Liver (tissue), 9 donors: Measurements from ENCODE around the gene ZSCAN25. TPM values are rescaled to one million over a fixed set of nuclear protein-coding genes. Genes with fewer than 3 reads are reported as not detected.
A peak's percentile ranks its signal among the peaks of the same experiment; 100 is the strongest.

ENCODE experiments used
- DNase-seq: peaks from one replicate; pipeline ENCODE4 v3.0.0-alpha.2; 2017; ENCODE audit warnings: low spot score
- H3K27ac ChIP-seq, 2 donors: one replicate each; pipeline ENCODE4 v1.7.0; 2013; ENCODE audit warnings: inconsistent platforms in 2 of 2, low read length in 2 of 2, control low read depth in 1 of 2, low read depth in 1 of 2, mild to moderate bottlenecking in 1 of 2
- H3K27me3 ChIP-seq, 4 donors: one replicate each; pipeline versions ENCODE4 v1.6.1 to v1.7.0; 2013; ENCODE audit warnings: low read length in 3 of 4, inconsistent platforms in 1 of 4, mild to moderate bottlenecking in 1 of 4, moderate library complexity in 1 of 4; ENCODE audit not compliant: control insufficient read depth in 4 of 4, insufficient read depth in 4 of 4
- H3K36me3 ChIP-seq, 4 donors: one replicate each; pipeline versions ENCODE4 v1.6.1 to v1.7.0; 2013; ENCODE audit warnings: low read length in 3 of 4, mild to moderate bottlenecking in 3 of 4, low read depth in 1 of 4, moderate library complexity in 1 of 4; ENCODE audit not compliant: control insufficient read depth in 4 of 4, insufficient read depth in 3 of 4
- H3K4me1 ChIP-seq, 4 donors: one replicate each; pipeline versions ENCODE4 v1.6.1 to v1.7.0; 2013; ENCODE audit warnings: low read length in 3 of 4, mild to moderate bottlenecking in 3 of 4, moderate library complexity in 1 of 4; ENCODE audit not compliant: control insufficient read depth in 4 of 4, insufficient read depth in 4 of 4
- H3K4me3 ChIP-seq, 3 donors: one replicate each; pipeline versions ENCODE4 v1.6.1 to v1.7.0; 2013; ENCODE audit warnings: low read length in 3 of 3, control low read depth in 1 of 3, low read depth in 1 of 3, mild to moderate bottlenecking in 1 of 3
- H3K9ac ChIP-seq, 2 donors: one replicate each; pipeline ENCODE4 v1.7.0; 2013; ENCODE audit warnings: low read length in 2 of 2, mild to moderate bottlenecking in 2 of 2, moderate library complexity in 2 of 2, control low read depth in 1 of 2, low read depth in 1 of 2
- H3K9me3 ChIP-seq, 4 donors: one replicate each; pipeline versions ENCODE4 v1.6.1 to v1.7.0; 2013; ENCODE audit warnings: low read length in 3 of 4; ENCODE audit not compliant: control insufficient read depth in 4 of 4
- ATF3 ChIP-seq: IDR thresholded peaks from 2 replicates; pipeline ENCODE4 v1.6.1; 2016; ENCODE audit warnings: antibody characterized with exemption
- EGR1 ChIP-seq, 2 donors: IDR thresholded peaks; 2 replicates each; pipeline ENCODE4 v1.6.1; 2016 to 2018; ENCODE audit warnings: antibody characterized with exemption in 2 of 2, low read depth in 2 of 2
- FOXA1 ChIP-seq: IDR thresholded peaks from 2 replicates; pipeline ENCODE4 v1.6.1; 2016; ENCODE audit warnings: antibody characterized with exemption
- FOXA2 ChIP-seq: IDR thresholded peaks from 2 replicates; pipeline ENCODE4 v1.6.1; 2016; ENCODE audit warnings: antibody characterized with exemption
- HNF4A ChIP-seq, 2 donors: conservative IDR thresholded peaks; 2 replicates each; pipeline ENCODE4 v1.6.1; 2016; ENCODE audit warnings: antibody characterized with exemption in 2 of 2, mild to moderate bottlenecking in 2 of 2
- HNF4G ChIP-seq: IDR thresholded peaks from 2 replicates; pipeline ENCODE4 v1.6.1; 2016; ENCODE audit warnings: antibody characterized with exemption
- JUND ChIP-seq, 2 donors: IDR thresholded peaks; 2 replicates each; pipeline ENCODE4 v1.6.1; 2016; ENCODE audit warnings: antibody characterized with exemption in 2 of 2
- NR2F2 ChIP-seq: IDR thresholded peaks from 2 replicates; pipeline ENCODE4 v1.6.1; 2016; ENCODE audit warnings: antibody characterized with exemption
- RXRA ChIP-seq, 2 donors: IDR thresholded peaks; 2 replicates each; pipeline ENCODE4 v1.6.1; 2017 to 2018; ENCODE audit warnings: antibody characterized with exemption in 2 of 2, mild to moderate bottlenecking in 1 of 2
- SP1 ChIP-seq: IDR thresholded peaks from 2 replicates; pipeline ENCODE4 v1.6.1; 2018; ENCODE audit warnings: antibody characterized with exemption, mild to moderate bottlenecking
- TAF1 ChIP-seq: conservative IDR thresholded peaks from 2 replicates; pipeline ENCODE4 v1.6.1; 2016; ENCODE audit warnings: antibody characterized with exemption, mild to moderate bottlenecking
- YY1 ChIP-seq: IDR thresholded peaks from 2 replicates; pipeline ENCODE4 v1.6.1; 2016; ENCODE audit warnings: antibody characterized with exemption, mild to moderate bottlenecking
- whole genome bisulfite sequencing: extraction: QIAGEN DNeasy Blood & Tissue Kit; methylation state at CpG from one replicate; pipeline ENCODE4 v1.1.7; 2013; 5-methylcytosine and 5-hydroxymethylcytosine counted together
- polyA plus RNA-seq, 2 donors: library from polyadenylated mRNA; stranded (reverse) in 1 of 2; unstranded in 1 of 2; fragments of 200-250 nt in 1 of 2; fragments of >200 nt in 1 of 2; fragmentation: Nextera tagmentation in 1 of 2; extraction: Ambion mirVana in 1 of 2; gene quantifications; one replicate each; pipeline versions ENCODE4 v1.2.1 to v1.2.3, GENCODE V29; 2013 to 2015
- total RNA-seq, 2 donors: library from RNA; depleted of rRNA; stranded (reverse); fragments of >200 nt; gene quantifications; one replicate each; pipeline ENCODE4 v1.2.3, GENCODE V29; 2014
- TF ChIP-seq, protein P1 (sequence below): IDR thresholded peaks from 2 replicates; pipeline ENCODE4 v1.6.1; 2016; ENCODE audit warnings: antibody characterized with exemption, mild to moderate bottlenecking
- TF ChIP-seq, protein P2 (sequence below): IDR thresholded peaks from 2 replicates; pipeline ENCODE4 v1.6.1; 2016; ENCODE audit warnings: antibody characterized with exemption
- TF ChIP-seq, protein P3 (sequence below): fragments of 150-350 bp; IDR thresholded peaks from 2 replicates; pipeline ENCODE4 v1.5.1; 2017; ENCODE audit warnings: improper control_type of control experiment, low read depth, low read length; ENCODE audit not compliant: missing input control
- TF ChIP-seq, protein P4 (sequence below): IDR thresholded peaks from 2 replicates; pipeline ENCODE4 v1.6.1; 2016; ENCODE audit warnings: antibody characterized with exemption
- donor health status: healthy.
- donor health status: healthy.
- donor health status: healthy.
- donor health status: healthy.
- donor health status: healthy.

ZSCAN25 gene
- total and polyA plus RNA-seq, 4 donors: 2.3 to 11.0 (median 5.9) TPM

GRCh38 chr7:99665312-99666012, 48.7 kb downstream of the ZSCAN25 start:
- peak; percentile 42 for DNase-seq
- TF ChIP-seq YY1: no peak
- TF ChIP-seq RXRA (IDR thresholded peaks at IDR 0.05): no peak
- TF ChIP-seq HNF4A (conservative IDR thresholded peaks at IDR 0.05): no peak
- no peak for TF ChIP-seq TAF1
- TF ChIP-seq, protein P1, sequence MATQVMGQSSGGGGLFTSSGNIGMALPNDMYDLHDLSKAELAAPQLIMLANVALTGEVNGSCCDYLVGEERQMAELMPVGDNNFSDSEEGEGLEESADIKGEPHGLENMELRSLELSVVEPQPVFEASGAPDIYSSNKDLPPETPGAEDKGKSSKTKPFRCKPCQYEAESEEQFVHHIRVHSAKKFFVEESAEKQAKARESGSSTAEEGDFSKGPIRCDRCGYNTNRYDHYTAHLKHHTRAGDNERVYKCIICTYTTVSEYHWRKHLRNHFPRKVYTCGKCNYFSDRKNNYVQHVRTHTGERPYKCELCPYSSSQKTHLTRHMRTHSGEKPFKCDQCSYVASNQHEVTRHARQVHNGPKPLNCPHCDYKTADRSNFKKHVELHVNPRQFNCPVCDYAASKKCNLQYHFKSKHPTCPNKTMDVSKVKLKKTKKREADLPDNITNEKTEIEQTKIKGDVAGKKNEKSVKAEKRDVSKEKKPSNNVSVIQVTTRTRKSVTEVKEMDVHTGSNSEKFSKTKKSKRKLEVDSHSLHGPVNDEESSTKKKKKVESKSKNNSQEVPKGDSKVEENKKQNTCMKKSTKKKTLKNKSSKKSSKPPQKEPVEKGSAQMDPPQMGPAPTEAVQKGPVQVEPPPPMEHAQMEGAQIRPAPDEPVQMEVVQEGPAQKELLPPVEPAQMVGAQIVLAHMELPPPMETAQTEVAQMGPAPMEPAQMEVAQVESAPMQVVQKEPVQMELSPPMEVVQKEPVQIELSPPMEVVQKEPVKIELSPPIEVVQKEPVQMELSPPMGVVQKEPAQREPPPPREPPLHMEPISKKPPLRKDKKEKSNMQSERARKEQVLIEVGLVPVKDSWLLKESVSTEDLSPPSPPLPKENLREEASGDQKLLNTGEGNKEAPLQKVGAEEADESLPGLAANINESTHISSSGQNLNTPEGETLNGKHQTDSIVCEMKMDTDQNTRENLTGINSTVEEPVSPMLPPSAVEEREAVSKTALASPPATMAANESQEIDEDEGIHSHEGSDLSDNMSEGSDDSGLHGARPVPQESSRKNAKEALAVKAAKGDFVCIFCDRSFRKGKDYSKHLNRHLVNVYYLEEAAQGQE: peak; percentile 36
- no peak for TF ChIP-seq HNF4G
- TF ChIP-seq SP1: peak; percentile 9
- no peak for TF ChIP-seq ATF3
- TF ChIP-seq NR2F2: no peak
- no peak for TF ChIP-seq FOXA2
- no peak for TF ChIP-seq EGR1 (IDR thresholded peaks at IDR 0.05; ENCODE audit: low read depth in 2 of 2)
- no peak for TF ChIP-seq JUND (IDR thresholded peaks at IDR 0.05)
- TF ChIP-seq, protein P2, sequence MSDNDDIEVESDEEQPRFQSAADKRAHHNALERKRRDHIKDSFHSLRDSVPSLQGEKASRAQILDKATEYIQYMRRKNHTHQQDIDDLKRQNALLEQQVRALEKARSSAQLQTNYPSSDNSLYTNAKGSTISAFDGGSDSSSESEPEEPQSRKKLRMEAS: peak; percentile 11
- TF ChIP-seq, protein P3, sequence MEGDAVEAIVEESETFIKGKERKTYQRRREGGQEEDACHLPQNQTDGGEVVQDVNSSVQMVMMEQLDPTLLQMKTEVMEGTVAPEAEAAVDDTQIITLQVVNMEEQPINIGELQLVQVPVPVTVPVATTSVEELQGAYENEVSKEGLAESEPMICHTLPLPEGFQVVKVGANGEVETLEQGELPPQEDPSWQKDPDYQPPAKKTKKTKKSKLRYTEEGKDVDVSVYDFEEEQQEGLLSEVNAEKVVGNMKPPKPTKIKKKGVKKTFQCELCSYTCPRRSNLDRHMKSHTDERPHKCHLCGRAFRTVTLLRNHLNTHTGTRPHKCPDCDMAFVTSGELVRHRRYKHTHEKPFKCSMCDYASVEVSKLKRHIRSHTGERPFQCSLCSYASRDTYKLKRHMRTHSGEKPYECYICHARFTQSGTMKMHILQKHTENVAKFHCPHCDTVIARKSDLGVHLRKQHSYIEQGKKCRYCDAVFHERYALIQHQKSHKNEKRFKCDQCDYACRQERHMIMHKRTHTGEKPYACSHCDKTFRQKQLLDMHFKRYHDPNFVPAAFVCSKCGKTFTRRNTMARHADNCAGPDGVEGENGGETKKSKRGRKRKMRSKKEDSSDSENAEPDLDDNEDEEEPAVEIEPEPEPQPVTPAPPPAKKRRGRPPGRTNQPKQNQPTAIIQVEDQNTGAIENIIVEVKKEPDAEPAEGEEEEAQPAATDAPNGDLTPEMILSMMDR: no peak
- TF ChIP-seq, protein P4, sequence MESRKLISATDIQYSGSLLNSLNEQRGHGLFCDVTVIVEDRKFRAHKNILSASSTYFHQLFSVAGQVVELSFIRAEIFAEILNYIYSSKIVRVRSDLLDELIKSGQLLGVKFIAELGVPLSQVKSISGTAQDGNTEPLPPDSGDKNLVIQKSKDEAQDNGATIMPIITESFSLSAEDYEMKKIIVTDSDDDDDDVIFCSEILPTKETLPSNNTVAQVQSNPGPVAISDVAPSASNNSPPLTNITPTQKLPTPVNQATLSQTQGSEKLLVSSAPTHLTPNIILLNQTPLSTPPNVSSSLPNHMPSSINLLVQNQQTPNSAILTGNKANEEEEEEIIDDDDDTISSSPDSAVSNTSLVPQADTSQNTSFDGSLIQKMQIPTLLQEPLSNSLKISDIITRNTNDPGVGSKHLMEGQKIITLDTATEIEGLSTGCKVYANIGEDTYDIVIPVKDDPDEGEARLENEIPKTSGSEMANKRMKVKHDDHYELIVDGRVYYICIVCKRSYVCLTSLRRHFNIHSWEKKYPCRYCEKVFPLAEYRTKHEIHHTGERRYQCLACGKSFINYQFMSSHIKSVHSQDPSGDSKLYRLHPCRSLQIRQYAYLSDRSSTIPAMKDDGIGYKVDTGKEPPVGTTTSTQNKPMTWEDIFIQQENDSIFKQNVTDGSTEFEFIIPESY: no peak
- WGBS: 94% methylated on average over 3 of the region's 3 CpGs
- Histone ChIP-seq H3K9me3 (peaks cover 0 to 13% (median 4%) of the 10 kb centered on the region in 4 donors), H3K36me3 (peaks cover 5 to 89% (median 80%) of the 10 kb centered on the region in 4 donors), H3K27me3 (no peaks in the 10 kb centered on the region), H3K9ac (no peak overlapping the region), H3K27ac (peak overlapping the region in 1 of 2 donors; percentile 15), H3K4me1 (no peaks in the 10 kb centered on the region), H3K4me3 (no peak overlapping the region)

- DNase-seq: no peak
- H3K36me3 ChIP-seq: peaks cover 6 to 86% (median 76%) of the 10 kb centered on the region in 4 donors
- peak overlapping the region in 1 of 2 donors; percentile 6 for H3K27ac ChIP-seq
- 80% methylated on average over 1 of the region's 1 CpG for WGBS
- H3K4me1 ChIP-seq: no peaks in the 10 kb centered on the region
- H3K27me3 ChIP-seq: no peaks in the 10 kb centered on the region
- TF ChIP-seq, protein P4: no peak
- TF ChIP-seq HNF4A (conservative IDR thresholded peaks at IDR 0.05) (no peak), EGR1 (IDR thresholded peaks at IDR 0.05; ENCODE audit: low read depth in 2 of 2) (no peak), NR2F2 (no peak), FOXA1 (no peak), HNF4G (no peak), JUND (IDR thresholded peaks at IDR 0.05) (no peak)
- no peak overlapping the region for H3K9ac ChIP-seq
- peaks cover 0 to 13% (median 3%) of the 10 kb centered on the region in 4 donors for H3K9me3 ChIP-seq
- H3K4me3 ChIP-seq: no peak overlapping the region
Observed at GRCh38 chr7:99666013-99666395, 49.3 kb downstream of the ZSCAN25 start.
